ENCODE results near the gene DUT.

DNA sequence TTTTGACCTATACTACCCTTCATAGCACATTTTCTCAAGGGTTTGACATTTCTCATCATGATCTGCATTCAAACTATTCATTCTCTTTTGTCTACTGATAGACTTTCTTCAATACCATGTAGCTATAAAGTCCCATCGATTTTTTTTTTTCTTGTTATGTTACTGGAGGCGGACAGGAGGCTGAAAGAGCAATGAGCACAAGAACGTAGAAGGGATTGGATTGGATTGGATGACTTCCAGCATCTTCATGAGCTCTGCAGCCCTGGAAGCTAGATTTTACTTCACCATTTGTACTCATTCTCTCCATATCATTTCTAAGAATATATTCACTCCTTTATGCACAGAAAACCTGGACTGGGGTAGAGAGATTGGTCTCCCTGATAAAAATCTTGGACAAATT lies 43.2 kb downstream of the DUT start:
- TF ChIP-seq, protein P1, sequence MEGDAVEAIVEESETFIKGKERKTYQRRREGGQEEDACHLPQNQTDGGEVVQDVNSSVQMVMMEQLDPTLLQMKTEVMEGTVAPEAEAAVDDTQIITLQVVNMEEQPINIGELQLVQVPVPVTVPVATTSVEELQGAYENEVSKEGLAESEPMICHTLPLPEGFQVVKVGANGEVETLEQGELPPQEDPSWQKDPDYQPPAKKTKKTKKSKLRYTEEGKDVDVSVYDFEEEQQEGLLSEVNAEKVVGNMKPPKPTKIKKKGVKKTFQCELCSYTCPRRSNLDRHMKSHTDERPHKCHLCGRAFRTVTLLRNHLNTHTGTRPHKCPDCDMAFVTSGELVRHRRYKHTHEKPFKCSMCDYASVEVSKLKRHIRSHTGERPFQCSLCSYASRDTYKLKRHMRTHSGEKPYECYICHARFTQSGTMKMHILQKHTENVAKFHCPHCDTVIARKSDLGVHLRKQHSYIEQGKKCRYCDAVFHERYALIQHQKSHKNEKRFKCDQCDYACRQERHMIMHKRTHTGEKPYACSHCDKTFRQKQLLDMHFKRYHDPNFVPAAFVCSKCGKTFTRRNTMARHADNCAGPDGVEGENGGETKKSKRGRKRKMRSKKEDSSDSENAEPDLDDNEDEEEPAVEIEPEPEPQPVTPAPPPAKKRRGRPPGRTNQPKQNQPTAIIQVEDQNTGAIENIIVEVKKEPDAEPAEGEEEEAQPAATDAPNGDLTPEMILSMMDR (IDR thresholded peaks at IDR 0.05), result no peak
- TF ChIP-seq POLR2AphosphoS5 (IDR thresholded peaks at IDR 0.05), result no peak
